Peyer's patch (tissue), 4 donors: ENCODE data around the gene DACH1.

Experiments
- POLR2A ChIP-seq, 2 donors: fragments of 450-650 bp; IDR thresholded peaks; one replicate each; pipeline ENCODE4 v1.5.1; 2017; ENCODE audit warnings: antibody characterized with exemption in 2 of 2, mild to moderate bottlenecking in 2 of 2, moderate library complexity in 2 of 2
- TF ChIP-seq, protein P1 (sequence below), 6 experiments: fragments of 450-650 bp in 4 of 6; fragments of 200-600 bp in 2 of 6; sonication (generic) in 1 of 6; IDR thresholded peaks; one replicate each; pipeline ENCODE4 v1.5.1; 2017 to 2019; ENCODE audit warnings: antibody characterized with exemption in 6 of 6, mild to moderate bottlenecking in 3 of 6, moderate library complexity in 1 of 6

DNA sequence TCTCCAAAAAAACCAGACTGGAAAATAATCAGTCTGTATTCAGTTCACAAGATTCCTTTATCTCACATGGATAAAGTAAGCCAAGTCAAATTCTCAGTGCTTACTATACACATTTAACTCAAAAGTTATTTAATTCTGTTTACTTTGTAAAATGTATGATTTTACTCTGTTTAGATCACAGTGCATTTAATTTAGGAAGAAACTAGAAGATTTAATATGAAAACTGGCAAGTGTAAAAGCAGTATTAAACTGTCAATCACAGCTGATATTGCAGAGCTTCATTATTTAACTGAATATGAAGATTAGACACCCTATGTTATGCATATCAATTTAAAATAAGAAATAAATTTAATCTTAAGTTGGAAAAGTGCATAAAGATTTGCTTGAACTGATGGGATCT is 78.0 kb downstream of the DACH1 start:
- TF ChIP-seq, protein P1, sequence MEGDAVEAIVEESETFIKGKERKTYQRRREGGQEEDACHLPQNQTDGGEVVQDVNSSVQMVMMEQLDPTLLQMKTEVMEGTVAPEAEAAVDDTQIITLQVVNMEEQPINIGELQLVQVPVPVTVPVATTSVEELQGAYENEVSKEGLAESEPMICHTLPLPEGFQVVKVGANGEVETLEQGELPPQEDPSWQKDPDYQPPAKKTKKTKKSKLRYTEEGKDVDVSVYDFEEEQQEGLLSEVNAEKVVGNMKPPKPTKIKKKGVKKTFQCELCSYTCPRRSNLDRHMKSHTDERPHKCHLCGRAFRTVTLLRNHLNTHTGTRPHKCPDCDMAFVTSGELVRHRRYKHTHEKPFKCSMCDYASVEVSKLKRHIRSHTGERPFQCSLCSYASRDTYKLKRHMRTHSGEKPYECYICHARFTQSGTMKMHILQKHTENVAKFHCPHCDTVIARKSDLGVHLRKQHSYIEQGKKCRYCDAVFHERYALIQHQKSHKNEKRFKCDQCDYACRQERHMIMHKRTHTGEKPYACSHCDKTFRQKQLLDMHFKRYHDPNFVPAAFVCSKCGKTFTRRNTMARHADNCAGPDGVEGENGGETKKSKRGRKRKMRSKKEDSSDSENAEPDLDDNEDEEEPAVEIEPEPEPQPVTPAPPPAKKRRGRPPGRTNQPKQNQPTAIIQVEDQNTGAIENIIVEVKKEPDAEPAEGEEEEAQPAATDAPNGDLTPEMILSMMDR (IDR thresholded peaks at IDR 0.05) = no peak
- no peak for TF ChIP-seq POLR2A (IDR thresholded peaks at IDR 0.05)
